Body of pancreas (tissue), 4 donors: ENCODE data around the gene PTPN7. TPM values are rescaled to one million over a fixed set of nuclear protein-coding genes. Genes with fewer than 3 reads are reported as not detected.
A peak's percentile ranks its signal among the peaks of the same experiment; 100 is the strongest.

Experiments used
- ATAC-seq: fragments of 150-250 bp; one replicate; pipeline ENCODE4 v1.9.1; 2016
- DNase-seq, 4 donors: peaks; one replicate each; pipeline ENCODE4 v3.0.0-alpha.2; 2019
- H3K27ac ChIP-seq, 4 donors: fragments of 200-600 bp; sonication (generic); 1 replicate in 3 of 4; 2 replicates in 1 of 4; pipeline versions ENCODE4 v1.5.1 to v1.6.1; 2016 to 2019; ENCODE audit warnings: mild to moderate bottlenecking in 1 of 4, mixed read lengths in 1 of 4, moderate library complexity in 1 of 4
- H3K27me3 ChIP-seq, 2 donors: fragments of 200-600 bp; sonication (generic); one replicate each; pipeline ENCODE4 v1.6.0; 2016; ENCODE audit warnings: mild to moderate bottlenecking in 1 of 2
- H3K36me3 ChIP-seq, 2 donors: fragments of 200-600 bp; sonication (generic); replicated peaks in 1 of 2; 2 replicates each; pipeline ENCODE4 v1.5.1; 2016; ENCODE audit warnings: low read depth in 2 of 2; ENCODE audit not compliant: insufficient read depth in 1 of 2
- H3K4me1 ChIP-seq: fragments of 200-600 bp; sonication (generic); one replicate; pipeline ENCODE4 v1.6.0; 2016
- H3K4me3 ChIP-seq, 2 donors: fragments of 200-600 bp; sonication (generic); 1 replicate in 1 of 2; 2 replicates in 1 of 2; pipeline ENCODE4 v1.5.1; 2016 to 2019
- H3K9me3 ChIP-seq, 3 donors: fragments of 200-600 bp; sonication (generic); 1 replicate in 2 of 3; 2 replicates in 1 of 3; pipeline ENCODE4 v1.5.1; 2016
- CTCF ChIP-seq, 7 experiments: fragments of 450-650 bp in 4 of 7; fragments of 200-600 bp in 3 of 7; sonication (generic) in 3 of 7; IDR thresholded peaks; one replicate each; pipeline ENCODE4 v1.5.1; 2016 to 2019; ENCODE audit warnings: antibody characterized with exemption in 7 of 7
- POLR2A ChIP-seq, 3 donors: fragments of 450-650 bp; IDR thresholded peaks; one replicate each; pipeline ENCODE4 v1.6.1; 2016; ENCODE audit warnings: antibody characterized with exemption in 3 of 3, mild to moderate bottlenecking in 2 of 3
- WGBS, 2 donors: methylation state at CpG; one replicate each; pipeline ENCODE4 v1.1.5; 2017; 5-methylcytosine and 5-hydroxymethylcytosine counted together
- intact Hi-C: fragments of 100-400 bp; cut with DNase I; formaldehyde crosslinking; loops from one replicate; pipeline ENCODE4 v1.15.1; 2023
- total RNA-seq, 2 donors: library from RNA; depleted of rRNA; stranded (reverse); fragments of >200 nt; gene quantifications; one replicate each; pipeline ENCODE4 v1.1.0, GENCODE V29; 2016

The PTPN7 gene
- total RNA-seq, 2 donors from 2014 or later: 1.6 to 3.6 TPM

GRCh38 chr1:202162418-202163280 is 2.2 kb upstream of the PTPN7 start:
- TF ChIP-seq POLR2A (IDR thresholded peaks at IDR 0.05) (no peak), CTCF (IDR thresholded peaks at IDR 0.05) (no peak)
- H3K9me3 ChIP-seq: no peaks in the 10 kb centered on the region
- no peak overlapping the region for H3K4me3 ChIP-seq
- 23 to 28% methylated on average over 15 of the region's 15 CpGs for whole genome bisulfite sequencing, 2 donors
- no peaks in the 10 kb centered on the region for H3K4me1 ChIP-seq
- H3K36me3 ChIP-seq: no peaks in the 10 kb centered on the region
- ATAC-seq (peak; percentile 14), DNase-seq (no peak)
- intact Hi-C loops: no loop called here
- no peaks in the 10 kb centered on the region for H3K27me3 ChIP-seq
- H3K27ac ChIP-seq: no peak overlapping the region

DNA sequence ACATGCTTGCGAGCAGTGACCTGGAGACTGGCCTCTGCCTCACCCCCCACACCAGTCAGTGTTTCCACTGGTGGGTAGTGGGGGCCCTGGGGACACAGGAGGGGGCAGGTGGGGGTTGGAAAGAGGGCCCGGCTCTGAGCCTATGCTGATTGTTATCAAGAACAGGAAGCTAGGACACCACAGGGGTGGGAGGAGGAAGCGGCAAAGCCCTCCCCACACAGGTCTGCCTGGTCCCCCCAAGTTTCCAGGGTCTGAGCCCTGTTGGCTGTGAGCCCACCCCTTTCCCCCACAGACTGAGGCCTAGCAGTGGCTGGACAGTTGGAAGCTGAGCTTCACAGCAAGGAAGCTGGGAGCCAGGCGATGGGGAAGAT is 1.6 kb upstream of the PTPN7 start:
- TF ChIP-seq POLR2A (IDR thresholded peaks at IDR 0.05) (no peak), CTCF (IDR thresholded peaks at IDR 0.05) (no peak)
- no peak overlapping the region for H3K27ac ChIP-seq
- 83 to 100% methylated on average over 1 to 4 of the region's 4 CpGs for WGBS, 2 donors
- ATAC-seq: no peak
- H3K36me3 ChIP-seq: no peaks in the 10 kb centered on the region
- no peaks in the 10 kb centered on the region for H3K27me3 ChIP-seq
- no peak for DNase-seq
- intact Hi-C loops: no loop called here
- H3K4me1 ChIP-seq: no peaks in the 10 kb centered on the region
- no peak overlapping the region for H3K4me3 ChIP-seq
- no peaks in the 10 kb centered on the region for H3K9me3 ChIP-seq

DNA sequence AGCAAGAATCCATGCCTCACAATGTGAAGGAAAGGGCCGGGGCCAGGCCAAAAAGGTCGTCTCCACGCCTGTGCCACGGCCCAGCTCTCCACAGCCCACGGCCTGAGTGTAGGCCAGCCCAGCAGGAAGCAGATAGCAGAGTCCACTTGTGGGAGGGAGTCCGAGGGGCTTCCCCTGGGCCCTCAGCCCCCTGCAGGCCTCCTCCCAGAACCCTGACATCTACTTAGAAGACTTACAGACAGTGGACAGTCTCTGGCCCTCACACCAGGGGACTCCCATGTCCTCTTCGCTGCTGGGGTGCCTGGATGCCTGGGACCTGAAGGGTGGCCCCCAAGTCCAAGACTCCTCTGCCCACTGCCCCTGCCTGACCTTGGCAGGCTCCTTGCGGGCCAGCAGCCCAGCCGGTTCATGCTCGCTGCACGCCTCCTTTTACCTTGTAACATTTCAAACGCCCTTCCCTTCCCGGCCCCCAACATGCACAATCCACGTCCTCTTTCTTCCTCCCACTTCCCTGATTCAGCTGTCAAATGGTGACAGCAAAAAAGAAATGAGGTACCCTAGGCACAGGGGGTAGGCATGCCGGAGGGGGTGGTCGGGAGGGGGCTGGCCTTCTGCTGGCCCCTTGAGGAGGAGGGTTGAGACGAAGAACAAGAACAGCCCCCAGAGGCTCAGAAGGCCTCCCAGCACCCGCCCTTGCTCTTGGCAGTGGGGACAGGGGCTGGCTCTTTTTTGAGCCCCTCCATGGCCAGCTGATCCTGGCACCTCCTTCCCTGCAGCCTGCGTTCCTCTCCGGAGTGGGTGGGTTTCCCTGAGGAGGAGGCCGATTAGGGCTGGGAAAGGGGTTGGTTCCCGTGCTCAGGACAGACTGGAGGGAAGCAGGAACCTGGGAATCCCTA is 997 bp upstream of the PTPN7 start:
- Histone ChIP-seq H3K4me3 (no peak overlapping the region), H3K27ac (no peak overlapping the region), H3K9me3 (no peaks in the 10 kb centered on the region), H3K36me3 (no peaks in the 10 kb centered on the region), H3K4me1 (no peaks in the 10 kb centered on the region), H3K27me3 (no peaks in the 10 kb centered on the region)
- ATAC-seq (no peak), DNase-seq (no peak)
- TF ChIP-seq CTCF (IDR thresholded peaks at IDR 0.05) (no peak), POLR2A (IDR thresholded peaks at IDR 0.05) (no peak)
- intact Hi-C loops: no loop called here
- WGBS, 2 donors: 67 to 75% methylated on average over 21 to 22 of the region's 22 CpGs

GRCh38 chr1:202159534-202160371 is 649 bp downstream of the PTPN7 start:
- intact Hi-C loops: no loop called here
- no peak for ATAC-seq
- 79 to 86% methylated on average over 10 to 16 of the region's 16 CpGs for WGBS, 2 donors
- no peaks in the 10 kb centered on the region for H3K36me3 ChIP-seq
- H3K27me3 ChIP-seq: no peaks in the 10 kb centered on the region
- TF ChIP-seq POLR2A (IDR thresholded peaks at IDR 0.05) (no peak), CTCF (IDR thresholded peaks at IDR 0.05) (no peak)
- DNase-seq: no peak
- H3K27ac ChIP-seq: peak overlapping the region in 1 of 4 donors; percentile 12
- H3K4me1 ChIP-seq: peaks cover 6% of the 10 kb centered on the region
- no peaks in the 10 kb centered on the region for H3K9me3 ChIP-seq
- H3K4me3 ChIP-seq: no peak overlapping the region
